Eye (tissue), 1 donor: Measurements from ENCODE around the gene SARDH.

ENCODE experiments used
- DNase-seq: peaks from one replicate; pipeline ENCODE4 v3.0.0-alpha.2; 2015

The SARDH gene

GRCh38 chr9:133712221-133713100 lies 25.7 kb downstream of the SARDH start:
- DNase-seq = no peak

DNA sequence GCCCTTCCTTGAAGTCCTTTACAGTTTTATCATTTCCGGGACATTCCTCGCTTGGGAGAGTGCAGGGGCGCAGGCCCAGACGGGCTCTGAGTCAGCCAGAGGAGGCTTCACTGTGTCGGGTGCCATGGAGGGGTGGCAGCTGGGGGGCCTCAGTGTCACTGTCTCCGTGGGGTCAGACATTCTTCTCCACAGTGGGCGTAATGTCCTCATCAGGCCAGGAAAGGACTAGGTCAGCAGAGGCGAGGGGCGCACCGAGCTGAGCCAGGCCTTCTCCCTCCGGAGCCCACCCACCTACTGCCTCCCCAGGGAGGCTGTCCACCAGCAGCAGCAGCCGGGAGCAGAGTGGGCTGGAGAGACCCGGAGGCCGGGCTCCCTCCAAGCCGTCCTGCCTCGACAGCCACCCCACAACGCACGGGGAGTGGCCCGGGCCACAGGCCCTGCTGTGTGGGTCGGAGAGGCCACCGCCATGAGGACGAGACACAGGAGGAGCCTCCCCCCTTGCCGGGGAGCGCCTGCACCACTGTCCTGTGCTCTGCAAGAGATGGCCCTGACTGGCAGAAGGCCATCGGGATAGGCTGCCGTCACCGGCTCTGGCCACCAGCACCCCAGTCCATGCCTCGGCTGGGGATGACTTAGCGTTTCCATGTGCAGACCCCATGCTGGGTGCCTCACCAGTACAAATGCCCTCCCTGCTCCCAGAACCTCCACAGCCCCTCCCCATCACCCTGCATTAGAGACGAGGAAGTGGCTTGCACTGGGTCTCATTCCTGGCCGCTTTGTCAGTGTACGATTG lies 26.5 kb downstream of the SARDH start:
- no peak for DNase-seq

- DNase-seq = no peak
Observed at GRCh38 chr9:133710661-133711427, 27.3 kb downstream of the SARDH start.

DNA sequence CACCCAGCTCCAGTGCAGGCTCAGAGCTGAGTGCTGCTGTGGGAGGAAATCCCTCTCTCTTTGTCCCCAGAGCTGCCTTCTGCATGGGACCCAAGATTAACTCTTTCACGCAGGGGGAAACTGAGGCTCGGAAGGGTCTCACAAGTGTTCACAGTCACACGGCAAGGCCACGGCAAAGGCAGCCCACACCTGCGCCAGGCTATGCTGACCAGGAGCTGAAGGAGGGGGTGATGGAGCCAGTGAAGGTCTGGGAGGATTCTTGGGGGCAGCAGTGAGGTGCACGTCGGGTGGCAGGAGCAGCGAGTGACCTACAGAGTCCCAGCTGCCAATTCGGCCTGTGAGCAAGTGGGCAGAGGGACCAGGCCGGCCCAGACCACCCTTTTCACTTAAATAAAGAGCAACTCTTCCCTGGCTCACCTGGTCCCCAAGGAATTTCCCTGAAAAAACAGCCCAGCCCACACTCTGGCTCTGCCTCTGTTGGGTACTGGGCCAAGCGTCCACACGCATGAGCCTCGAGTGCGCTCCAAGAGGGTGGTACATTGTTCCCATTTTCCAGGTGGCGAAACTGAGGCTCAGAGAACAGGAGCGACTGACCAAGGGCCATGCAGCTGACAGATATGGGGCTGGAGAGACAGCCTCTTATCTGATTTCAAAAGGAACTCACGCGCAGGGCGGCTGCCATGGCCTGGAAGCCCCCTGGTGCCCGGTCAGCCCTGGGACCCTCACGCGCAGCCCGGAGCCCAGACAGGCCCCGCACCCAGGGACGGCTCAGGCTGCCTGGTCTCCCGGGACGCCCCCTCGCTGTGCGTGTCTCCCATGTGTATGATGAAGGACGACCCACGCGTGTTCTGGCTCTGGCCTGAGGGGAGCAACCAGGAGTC lies 28.2 kb downstream of the SARDH start:
- DNase-seq = no peak

DNA sequence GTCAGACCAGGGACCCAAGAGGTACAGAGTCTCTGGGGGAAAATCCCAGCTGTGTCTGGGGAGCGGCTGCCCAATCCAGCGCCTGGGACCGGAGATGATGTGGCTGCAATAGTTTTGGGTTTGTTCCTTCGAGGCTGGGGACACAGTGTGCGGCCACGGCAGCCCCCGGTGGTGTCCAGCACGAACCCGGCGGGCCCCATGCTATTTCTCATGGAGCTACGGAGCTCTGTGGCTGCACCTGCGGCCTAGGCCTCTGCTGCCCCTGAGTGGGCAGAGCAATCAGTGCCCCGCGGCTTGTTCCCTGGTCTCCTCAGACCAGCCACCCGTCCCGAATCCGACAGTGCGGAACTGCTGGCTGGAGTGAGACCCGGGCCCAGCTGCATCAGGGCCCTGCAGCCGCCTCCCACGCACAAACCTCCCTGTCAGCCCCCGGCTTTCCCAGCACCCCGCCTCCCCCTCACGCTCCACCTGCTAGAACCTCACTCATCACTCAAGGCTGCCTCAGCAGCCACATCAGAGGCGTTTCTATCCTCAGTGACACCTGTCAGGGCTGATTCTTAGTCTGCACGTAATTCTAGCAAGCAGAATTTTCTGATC lies 29.0 kb downstream of the SARDH start:
- peak; percentile 77 for DNase-seq

GRCh38 chr9:133708246-133709014 lies 29.7 kb downstream of the SARDH start:
- DNase-seq = no peak

- no peak for DNase-seq
Observed at GRCh38 chr9:133707763-133708245, 30.3 kb downstream of the SARDH start.

- no peak for DNase-seq
Observed at GRCh38 chr9:133707065-133707762, 30.9 kb downstream of the SARDH start.

GRCh38 chr9:133706307-133707050 lies 31.7 kb downstream of the SARDH start:
- DNase-seq = no peak

DNA sequence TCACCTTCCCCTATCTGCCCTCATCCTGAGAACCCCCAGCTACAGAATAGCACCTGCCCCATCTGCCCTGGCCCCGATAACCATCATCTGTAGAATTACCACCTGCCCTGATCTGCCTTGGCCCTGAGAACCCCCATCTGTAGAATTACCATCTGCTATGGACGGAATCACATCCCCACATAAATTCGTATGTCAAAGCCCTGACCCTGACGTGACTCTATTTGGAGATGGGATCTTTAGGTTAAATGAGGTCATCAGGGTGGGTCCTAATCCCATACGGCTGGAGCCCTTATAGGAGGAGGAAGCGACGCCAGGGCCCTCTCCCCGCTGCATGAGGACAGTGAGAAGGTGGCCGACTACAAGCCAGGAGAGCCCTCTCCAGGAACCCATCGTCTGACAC lies 32.6 kb downstream of the SARDH start:
- DNase-seq = no peak

- no peak for DNase-seq
Observed at GRCh38 chr9:133704711-133705181, 33.4 kb downstream of the SARDH start.

- DNase-seq = no peak
Observed at GRCh38 chr9:133703591-133704399, 34.4 kb downstream of the SARDH start.

DNA sequence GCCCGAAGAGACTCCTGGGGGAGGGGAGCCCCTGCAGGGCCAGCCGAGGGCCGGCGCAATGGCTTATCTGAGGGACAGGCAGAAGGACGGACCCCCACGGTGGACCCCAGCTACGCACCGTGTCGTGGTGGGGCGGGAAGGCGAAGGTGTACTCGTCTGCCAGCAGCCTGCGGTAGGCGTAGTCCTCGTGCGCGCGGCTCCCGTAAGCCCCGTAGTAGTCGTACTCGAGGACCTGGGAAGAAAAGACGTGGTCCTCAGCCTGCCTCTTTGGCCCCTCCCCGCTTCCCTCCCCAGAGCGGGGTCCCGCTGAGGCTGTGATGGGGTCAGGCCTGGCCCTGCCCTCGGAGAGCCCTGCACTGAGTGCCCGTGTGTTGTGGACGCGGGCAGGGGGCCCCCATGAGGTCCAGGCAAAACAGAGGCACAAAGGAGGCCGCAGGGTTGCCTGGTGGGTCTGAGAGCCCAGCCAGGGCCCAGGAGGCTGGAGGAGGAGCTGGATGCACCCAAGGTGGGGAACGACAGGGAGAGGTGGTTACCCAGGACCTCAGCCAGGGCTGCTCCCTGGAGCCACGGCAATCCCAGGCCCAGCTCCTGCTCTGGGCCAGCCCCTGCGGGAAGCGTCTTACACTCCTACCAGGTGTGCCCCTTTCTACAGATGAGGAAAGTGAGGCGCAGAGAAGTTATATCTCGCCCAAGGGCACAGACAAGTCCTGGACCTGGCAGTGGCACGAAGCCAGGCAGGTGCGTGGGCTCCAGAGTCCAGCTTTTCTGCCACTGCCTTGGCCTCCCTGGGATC lies 35.2 kb downstream of the SARDH start:
- DNase-seq = no peak

GRCh38 chr9:133701981-133702797 lies 36.0 kb downstream of the SARDH start:
- peak; percentile 83 for DNase-seq

DNA sequence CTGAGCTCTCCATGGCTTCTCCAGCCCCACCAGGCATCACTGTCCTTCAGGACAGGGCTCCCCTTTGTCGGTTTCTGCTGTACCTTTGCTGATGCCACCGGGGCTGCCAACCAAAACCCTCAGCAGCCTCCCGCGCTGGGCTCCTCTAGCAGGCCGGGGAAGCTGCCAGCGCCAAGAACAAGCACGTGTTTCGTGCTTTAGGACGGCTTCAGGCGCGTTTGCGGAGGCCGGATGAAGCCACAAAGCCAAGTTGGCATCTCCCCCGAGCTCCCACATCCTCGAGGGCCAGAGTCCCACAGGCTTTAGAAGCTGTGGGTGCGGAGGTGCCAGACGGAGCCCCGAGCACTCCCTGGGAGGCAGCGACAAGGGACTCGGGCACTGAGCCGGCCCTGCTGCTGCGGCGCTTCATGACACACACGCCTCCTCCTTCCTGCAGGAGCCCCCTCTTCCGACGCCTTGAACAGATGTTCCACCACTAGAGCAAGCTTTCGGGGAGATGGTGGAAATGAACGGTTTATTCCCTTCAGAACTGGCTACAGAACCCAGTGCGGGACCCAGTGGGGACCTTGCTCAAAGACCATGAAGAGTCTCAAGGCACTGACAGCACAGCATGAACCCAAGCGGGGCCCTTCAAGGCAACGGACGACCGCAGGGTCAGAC lies 36.7 kb downstream of the SARDH start:
- no peak for DNase-seq

GRCh38 chr9:133700819-133701320 lies 37.3 kb downstream of the SARDH start:
- no peak for DNase-seq
